Iris pigment epithelial cell (primary cell): ENCODE measurements around the gene CSTF2T.
"Not testable (repeated sequence)": the region's sequence is repeated elsewhere in the genome, so short reads cannot be mapped to it uniquely, and the experiment has no call there.

Experiments used
- DNase-seq: peaks from one replicate; pipeline ENCODE4 v3.0.0-alpha.2; 2011; ENCODE audit warnings: low read depth

CSTF2T gene

DNA sequence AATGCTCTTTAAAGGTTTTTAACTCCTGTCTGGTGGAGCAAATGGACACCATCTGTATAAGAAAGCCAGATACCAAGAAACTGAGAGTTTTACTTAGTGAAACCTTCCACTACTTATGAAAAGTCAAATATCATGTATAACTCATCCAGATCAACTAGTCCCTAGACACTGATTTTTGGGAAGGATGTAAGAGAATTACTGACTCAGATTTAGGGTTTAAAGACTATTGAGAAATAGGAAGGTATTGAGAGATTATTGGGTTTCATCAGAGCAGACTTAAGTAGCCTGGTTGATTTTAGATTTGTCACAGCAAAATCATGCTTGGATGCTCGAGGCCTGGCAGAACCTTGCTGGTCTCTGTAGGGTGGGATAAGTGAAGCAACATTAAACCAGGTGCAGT is 3.1 kb downstream of the CSTF2T start:
- no peak for DNase-seq

DNA sequence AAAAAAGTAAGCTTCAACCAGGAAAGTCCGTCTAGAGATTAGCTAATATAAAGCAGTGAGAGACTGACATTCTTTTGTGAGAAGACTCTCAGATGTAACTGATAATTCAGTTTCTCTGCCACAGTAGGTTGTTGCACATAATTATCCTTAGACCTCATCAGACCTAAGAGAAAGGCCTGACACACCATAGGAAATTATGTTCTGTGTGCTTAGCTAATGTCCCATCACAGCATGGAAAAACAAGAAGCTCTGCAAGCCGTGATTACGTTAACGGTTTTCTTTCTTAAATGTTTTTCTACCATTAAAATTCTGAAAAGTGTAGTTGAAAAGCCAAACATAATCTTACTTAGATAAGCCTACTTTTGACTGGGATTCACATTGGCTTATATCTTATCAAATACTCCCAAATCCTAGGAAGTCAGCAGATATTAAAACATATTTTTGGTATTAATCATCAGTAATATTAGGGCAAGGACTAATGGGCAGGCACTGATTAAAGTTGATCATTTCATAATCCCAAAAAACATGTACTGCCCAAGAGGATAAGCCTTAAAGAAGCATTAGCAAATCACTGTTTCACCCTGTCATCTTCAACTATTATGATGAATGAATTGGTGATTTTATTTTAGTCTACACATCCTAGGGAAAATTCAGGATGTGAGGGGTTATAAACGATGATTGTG is 5.2 kb downstream of the CSTF2T start:
- DNase-seq: no peak

DNA sequence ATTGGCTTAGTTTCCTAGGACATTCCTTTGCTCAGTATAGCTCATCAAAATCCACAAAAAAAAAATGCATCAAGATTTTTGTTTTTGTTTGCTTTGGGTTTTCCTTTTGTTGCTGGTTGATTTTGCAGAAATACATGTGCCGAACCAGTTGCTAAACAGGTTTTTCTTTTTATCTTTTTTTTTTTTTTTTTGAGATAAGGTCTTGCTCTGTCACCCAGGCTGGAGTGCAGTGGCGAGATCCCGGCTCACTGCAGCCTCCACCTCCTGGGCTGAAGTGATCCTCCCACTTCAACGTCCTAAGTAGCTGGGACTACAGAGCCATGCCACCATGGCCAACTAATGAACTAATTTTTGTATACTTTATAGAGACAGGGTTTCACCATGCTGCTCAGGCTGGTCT is 8.3 kb downstream of the CSTF2T start:
- DNase-seq: no peak

DNA sequence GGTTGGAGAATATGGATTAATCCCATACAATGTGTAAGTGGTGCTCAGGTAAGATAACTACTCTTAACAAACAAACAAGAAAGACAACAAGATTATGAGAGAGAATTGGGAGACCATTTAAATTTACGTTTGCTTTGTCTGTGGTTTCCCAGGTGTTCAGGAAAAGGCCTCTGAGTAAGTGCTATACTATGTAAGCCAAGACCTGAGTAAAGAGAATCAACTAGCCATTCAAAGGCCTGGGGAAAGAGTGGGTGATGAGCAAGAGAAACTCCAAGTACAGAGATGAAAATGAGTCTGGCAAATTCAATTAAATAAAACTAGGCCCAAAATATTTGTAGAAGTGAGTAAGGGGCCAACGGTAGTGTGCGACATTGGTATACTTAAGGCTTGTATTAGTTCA is 9.9 kb downstream of the CSTF2T start:
- DNase-seq: no peak

DNA sequence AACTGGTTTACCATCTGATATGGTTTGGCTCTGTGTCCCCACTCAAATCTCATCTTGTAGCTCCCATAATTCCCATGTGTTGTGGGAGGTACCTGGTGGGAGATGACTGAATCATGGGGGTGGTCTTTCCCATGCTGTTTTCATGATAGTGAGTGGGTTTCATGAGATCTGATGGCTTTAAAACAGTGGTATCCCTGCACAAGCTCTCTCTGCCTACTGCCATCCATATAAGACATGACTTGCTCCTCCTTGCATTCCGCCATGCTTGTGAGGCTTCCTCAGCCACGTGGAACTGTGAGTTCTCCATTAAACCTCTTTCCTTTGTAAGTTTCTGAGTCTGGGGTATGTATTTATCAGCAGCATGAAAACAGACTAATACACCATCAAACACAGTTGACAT is 10.6 kb downstream of the CSTF2T start:
- DNase-seq: not testable (repeated sequence)

DNA sequence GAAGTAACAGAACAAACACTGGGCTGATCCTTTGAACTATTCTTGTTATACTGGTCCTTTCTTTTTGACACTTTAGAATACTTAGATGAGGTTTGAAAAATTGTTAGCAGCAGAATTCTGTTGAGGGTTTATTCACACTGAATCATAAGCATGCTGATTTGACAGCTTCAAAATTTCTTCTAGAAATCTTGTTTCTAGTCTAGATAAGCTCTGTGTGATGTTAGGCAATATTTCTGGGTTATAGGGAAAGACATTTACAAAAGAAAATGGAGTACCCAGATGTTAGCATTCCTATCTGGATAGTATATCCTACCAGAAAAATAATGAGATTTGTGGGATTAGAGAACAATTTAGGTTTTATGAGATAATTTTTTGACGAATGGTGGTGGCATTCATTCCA is 12.1 kb downstream of the CSTF2T start:
- no peak for DNase-seq

DNA sequence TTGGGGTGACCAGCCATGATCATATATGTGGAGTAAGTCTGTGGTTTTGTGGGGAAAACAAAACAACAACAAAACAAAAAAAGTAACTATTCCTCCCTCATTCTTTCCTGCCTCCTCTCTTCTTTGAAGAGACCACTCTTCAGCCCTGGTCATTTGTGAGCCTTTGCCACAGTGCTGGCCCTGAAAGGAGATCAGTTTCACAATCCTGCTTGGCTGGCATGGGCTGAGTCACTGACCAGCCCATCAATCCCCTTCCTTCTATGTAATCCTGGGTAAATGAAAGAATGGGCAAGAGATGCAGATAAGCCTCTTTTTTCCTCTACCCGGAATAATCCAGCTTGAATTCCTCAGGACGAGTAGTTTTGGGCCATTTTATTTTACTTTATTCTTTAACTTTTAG is 13.6 kb downstream of the CSTF2T start:
- DNase-seq: no peak

DNA sequence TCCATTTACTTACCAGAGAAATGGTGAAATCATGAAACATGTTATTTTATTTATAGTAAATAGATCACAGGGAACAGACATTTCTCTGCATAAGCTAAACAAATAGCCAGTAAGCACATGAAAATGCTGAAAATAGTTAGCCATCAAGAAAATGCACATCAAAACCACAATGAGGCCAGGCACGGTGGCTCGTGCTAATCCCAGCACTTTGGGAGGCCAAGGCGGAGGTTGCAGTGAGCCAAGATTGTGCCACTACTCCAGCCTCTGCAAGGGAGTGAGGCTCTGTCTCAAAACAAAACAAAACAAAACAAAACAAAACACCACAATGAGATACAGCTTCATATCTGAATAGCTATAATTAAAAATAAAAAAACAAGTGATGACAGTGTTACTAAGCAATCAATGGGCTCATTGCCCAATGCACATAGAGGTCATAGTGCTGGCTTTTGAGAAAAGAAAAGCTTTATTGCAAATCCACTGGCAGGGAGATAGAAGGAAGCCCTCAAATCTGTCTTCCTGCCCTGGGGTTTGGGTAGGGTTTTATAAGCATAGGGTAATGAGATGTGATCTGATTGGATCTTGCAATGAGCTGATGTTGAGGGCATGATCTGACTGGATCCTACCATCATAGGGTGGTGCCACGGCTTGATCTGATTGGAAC is 16.2 kb downstream of the CSTF2T start:
- peak; percentile 44 for DNase-seq

DNA sequence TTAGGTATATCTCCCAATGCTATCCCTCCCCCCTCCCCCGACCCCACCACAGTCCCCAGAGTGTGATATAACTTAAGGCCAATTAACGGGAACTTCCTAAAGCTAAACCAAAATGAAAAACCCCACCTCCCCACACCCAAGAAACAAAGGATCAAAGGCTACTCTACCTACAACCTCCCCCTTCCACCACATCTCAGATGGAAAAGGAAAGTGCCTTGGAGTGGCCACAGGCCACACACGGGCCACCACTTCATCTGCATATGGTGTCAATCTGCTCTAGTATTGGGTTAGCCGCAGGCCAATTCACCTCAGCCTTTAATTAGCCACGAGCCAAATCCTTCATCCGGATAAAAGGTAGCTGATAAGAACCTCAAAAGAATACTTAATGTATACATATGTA is 19.6 kb downstream of the CSTF2T start:
- no peak for DNase-seq

DNA sequence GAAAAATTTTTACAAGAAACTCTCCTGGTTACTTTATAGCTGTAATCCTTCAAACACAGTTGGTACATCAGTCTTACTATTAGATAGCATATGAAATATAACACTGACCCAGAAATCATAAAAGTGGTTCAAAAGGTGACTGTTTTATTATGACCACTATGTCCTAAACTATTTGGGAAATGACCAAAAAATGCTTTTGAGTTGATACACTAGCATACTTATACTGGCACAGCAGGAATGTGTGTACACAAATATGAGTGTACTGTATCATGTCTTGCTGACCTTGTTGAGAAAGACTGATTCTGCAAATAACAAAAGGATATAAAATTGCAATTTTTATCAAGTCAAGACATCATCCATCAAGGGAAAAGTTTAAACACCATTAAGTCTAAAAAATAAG is 24.3 kb downstream of the CSTF2T start:
- no peak for DNase-seq

DNA sequence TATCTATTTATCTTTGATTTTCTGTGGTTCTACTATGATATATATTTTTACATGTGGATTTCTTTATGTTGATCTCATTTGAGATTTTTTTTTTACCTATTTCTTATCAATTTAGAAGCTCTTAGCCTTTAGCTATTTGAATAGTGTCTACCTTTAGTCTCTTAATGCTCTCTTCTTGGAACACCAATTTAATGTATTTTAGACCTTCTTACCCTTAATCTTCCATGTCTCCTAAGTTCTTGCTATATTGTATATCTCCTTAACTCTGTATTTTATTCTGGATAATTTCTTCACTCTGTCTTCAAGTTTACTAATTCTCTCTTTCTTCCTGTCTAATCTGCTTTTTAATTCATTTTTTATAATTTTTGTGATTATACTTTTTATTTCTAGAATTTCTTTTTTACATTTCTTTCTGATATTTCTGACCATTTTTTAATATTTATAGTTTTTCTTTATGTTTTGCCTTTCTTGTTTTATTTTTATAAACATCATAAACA is 27.3 kb downstream of the CSTF2T start:
- no peak for DNase-seq

DNA sequence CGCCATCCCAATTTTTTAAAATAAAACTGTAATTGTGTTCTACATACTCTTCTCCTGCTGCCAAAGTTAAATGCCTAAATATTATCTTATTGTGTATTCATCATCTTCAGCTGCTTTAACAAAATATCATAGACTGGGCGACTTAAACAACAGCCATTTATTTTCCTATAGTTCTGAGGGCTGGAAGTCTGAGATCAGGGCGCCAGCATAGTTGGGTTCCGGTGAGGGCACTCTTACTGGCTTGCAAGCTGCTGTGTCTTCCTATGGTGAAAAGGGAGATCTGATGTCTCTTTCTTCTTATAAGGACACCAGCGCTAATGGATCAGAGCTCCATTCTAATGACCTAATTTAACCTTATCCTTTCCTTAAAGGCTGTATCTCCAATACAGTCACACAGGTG is 30.4 kb downstream of the CSTF2T start:
- DNase-seq: no peak

DNA sequence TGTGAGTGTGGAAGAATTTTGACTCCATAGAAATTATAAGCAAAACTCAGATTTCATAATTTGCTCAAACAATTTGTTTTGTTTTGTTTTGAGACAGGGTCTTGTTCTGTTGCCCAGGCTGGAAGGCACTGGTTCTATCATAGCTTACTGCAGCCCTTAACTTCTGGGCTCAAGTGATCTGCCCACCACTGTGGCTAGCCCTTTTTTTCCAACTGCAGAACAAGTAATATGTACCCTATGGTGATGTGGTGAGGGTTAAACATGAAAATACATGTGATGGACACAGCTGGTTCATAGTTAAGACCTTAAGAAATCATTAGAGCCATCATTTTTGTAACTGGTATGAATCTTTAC is 31.1 kb downstream of the CSTF2T start:
- no peak for DNase-seq

DNA sequence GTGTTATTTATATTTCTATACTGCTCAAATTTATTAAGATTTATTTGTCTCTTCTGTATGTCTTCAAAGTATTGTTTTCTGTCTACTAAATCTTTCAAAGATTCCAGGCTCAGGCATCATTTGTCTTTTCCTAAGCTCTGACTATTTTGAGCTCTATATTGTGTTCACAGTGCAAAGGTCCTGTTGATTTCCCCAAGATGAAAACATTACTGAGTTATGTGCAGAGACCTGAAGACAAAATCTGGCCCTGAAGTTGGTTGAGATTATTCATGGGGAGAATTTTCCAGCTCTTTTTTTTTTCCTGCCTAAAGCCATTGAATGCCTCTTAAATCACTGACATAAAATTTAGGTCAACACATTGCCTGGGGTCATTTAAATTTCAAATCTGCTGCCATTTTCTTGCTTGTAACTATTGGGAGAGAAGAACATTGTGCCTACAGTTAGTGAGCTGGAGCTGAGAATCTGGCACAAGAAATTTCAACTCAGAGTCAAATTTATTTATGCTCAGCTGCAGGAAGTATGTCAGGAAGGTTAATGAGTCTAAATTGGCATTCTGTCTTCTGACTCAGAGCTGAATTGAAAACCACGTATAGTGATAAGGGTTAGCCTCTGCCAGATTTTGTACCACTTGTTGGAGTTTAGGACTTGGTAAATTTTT is 31.6 kb downstream of the CSTF2T start:
- DNase-seq: peak; percentile 3

DNA sequence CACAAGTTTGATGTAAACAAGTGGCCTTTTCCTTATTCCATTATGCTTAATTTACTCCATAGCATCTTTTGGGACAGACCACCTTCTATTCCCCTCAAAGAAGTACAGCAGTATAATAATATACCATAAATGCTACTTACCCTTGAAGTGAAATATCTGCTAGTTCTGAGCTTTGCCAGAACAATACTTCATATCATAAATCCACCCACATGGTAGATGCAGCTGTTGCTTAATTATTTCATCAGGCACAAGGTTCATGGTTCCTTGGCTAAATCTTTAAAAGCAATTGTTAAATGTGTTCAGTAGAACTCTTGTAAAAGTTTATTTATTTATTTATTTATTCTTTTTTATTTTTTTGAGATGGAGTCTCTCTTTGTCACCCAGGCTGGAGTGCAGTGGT is 32.9 kb downstream of the CSTF2T start:
- DNase-seq: no peak

DNA sequence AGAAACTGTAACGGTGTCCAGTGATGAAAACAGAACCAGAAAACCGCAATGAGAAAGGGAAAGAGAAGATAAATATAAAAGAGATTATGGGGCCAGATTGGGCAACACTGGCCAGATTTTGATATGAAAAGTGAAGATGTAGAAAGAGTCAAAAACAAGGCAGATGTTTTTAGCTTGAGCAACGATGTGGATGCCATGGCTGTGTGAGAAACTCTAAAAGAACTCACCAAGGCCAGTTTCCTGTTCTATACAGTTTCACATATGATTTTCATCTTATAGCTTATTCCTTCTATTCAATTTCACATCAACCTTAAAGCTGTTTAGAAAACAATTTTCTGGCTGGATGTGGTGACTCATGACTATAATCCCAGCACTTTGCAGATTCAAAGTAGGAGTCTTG is 36.3 kb downstream of the CSTF2T start:
- no peak for DNase-seq

DNA sequence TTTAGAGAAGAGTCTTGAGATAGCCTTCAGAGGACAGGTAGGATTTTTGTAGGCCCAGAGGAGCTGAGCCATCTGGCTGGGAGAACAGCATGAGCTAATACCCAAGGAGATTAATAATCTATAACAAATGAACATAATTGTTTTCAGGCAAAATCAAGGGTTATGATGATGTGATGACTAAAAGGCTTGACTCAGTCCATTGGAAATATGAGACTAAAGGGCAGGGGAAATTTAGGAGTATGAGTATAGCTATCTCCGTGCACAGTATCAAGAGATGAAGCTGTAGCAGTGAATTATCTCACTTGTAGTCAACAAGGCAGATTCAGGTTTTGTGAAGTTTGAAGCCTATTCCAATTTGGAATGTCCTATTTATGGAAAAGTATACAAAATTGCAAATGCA is 40.1 kb downstream of the CSTF2T start:
- DNase-seq: no peak

DNA sequence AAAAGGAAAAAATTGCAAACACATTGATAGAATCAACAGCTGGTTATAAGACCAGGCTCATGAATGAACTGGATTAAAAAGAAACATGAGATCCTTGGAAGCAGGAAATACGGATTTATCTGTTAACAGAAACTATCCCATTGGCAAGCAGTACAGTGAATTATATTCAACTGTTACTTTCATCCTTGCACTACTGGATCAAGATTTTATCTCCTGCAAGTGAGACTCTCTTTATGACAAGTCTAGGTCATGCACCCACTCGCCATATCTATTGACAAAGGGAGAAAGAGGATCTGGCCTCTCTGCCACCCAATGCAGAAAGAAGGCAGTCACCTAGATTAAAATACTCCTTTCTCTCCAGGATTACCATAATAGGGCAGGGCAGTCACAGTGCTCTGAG is 41.4 kb downstream of the CSTF2T start:
- no peak for DNase-seq

DNA sequence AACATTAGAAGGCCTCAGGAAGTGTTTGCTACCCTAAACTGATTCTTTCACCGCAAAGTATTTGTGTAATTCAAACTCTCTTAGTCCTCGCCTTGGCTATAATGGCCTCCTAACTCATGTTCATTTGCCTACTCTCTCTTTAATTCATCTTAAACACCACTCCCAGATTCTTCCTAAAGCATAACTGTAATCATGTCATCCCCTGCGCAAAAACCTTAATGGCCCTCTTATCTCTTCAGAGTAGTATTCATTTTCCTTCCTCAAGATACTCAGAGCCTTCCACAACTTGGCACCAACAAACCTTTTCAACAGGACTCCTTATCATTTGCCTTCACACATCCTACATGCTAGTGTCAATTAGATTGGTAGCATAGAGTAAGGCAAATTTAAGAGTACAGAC is 42.9 kb downstream of the CSTF2T start:
- no peak for DNase-seq

DNA sequence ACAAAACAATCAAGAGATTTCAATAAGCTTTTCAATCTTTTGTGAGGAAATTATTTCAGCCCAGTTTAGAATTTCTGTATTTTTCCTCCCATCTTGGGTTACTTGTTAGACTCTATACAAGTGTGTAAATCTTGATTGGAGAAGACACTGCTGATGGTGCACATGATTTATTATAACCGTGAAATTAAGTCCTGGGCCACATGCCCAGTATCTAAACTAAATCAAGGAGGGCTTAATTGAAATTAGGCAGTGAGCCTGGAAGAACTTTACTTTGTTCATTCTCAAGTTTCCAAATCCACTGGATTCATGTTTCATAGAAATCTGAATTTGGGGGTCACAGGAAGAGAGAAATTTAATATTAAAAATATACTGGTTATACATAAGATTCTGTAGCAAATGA is 44.5 kb downstream of the CSTF2T start:
- no peak for DNase-seq

DNA sequence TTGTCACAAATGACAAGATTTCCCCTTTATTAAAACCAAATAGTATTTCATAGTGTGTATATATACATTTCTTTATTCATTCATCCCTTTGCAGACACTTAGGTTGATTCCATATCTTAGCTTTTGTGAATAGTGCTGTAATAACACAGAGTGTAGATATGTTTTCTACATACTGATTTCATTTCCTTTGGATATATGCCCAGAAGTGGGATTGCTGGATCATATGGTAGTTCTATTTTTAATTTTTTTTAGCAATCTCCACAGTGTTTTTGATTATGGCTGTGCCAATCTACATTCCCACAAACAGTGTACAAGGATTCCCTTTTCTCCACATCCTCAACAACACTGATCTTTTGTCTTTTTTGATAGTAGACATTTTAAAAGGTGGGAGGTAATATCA is 46.4 kb downstream of the CSTF2T start:
- no peak for DNase-seq

DNA sequence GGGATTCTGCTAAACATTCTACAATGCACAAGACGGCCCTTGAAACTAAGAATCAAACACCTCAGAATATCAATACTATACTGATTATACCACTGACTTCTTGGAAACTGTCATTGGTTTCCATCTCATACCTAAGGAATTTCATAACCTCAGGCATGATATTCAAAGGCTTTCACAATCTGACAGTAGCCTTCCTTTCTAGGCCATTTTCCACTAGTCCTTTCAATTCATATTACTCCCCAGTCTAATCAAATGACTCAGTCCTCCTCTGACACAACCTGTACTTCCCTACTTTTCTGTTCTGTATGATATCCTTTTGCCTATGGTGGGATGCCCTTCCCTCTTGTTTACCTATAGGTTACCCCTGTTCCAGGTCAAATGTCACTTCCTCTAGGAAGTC is 48.3 kb downstream of the CSTF2T start:
- peak; percentile 23 for DNase-seq

DNA sequence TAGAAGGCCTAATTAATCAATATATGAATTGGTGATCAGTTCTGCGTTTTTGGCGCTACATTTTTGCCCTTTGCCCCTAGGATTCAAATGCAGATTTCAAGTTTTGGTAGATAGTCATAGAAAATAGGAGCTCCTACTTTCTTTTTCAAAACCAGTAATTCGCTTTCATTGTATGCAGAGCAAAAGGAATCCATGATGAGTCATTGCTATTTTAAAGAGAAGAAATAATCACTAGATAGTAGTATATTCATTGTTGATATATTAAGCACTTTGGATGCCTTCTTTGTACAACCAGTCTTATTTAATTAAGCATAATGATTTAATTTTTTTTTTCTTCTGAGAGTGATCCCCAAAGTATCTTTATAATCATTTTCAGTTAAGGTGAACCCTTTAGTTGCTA is 50.3 kb downstream of the CSTF2T start:
- peak; percentile 3 for DNase-seq
